SU-DHL-6 (cell line): ENCODE data around the gene TRIM40.

Experiments
- H2AFZ ChIP-seq: fragments of 200-600 bp; sonication (generic); 2 replicates; pipeline ENCODE4 v1.6.1; 2014; ENCODE audit warnings: low read depth, mild to moderate bottlenecking, moderate library complexity, mixed read lengths, antibody characterized with exemption, low read length; ENCODE audit not compliant: severe bottlenecking
- H3F3A ChIP-seq: fragments of 200-600 bp; shearing (Covaris generic); 2 replicates; pipeline ENCODE4 v1.6.0; 2016; ENCODE audit warnings: antibody characterized with exemption, mild to moderate bottlenecking; ENCODE audit not compliant: insufficient read depth
- H3K27ac ChIP-seq: fragments of 200-600 bp; sonication (generic); 2 replicates; pipeline ENCODE4 v1.5.1; 2016; ENCODE audit warnings: low read depth, mild to moderate bottlenecking, low read length, moderate library complexity, mixed read lengths
- H3K27me3 ChIP-seq: fragments of 200-600 bp; sonication (generic), shearing (Covaris generic); 2 replicates; pipeline ENCODE4 v1.6.0; 2014; ENCODE audit warnings: mild to moderate bottlenecking, low read length
- H3K36me3 ChIP-seq: fragments of 200-600 bp; sonication (generic); 2 replicates; pipeline ENCODE4 v1.6.1; 2014; ENCODE audit warnings: mild to moderate bottlenecking, low read length, mixed read lengths
- H3K4me2 ChIP-seq: fragments of 300-600, 200-600 bp; shearing (Covaris generic), sonication (generic); 2 replicates; pipeline ENCODE4 v1.6.0; 2014; ENCODE audit warnings: low read length, low read depth, mild to moderate bottlenecking; ENCODE audit not compliant: poor library complexity, severe bottlenecking
- H3K4me3 ChIP-seq: fragments of 200-600 bp; sonication (generic); 2 replicates; pipeline ENCODE4 v1.5.1; 2014; ENCODE audit warnings: antibody characterized with exemption, low read length, mild to moderate bottlenecking, mixed read lengths; ENCODE audit not compliant: insufficient read depth, poor library complexity, severe bottlenecking
- H3K79me2 ChIP-seq: fragments of 200-600 bp; sonication (generic); 2 replicates; pipeline ENCODE4 v1.6.1; 2014; ENCODE audit warnings: mild to moderate bottlenecking, low read length, moderate library complexity; ENCODE audit not compliant: insufficient read depth
- H3K9ac ChIP-seq: fragments of 200-600 bp; sonication (generic); 2 replicates; pipeline ENCODE4 v1.7.0; 2014; ENCODE audit warnings: mild to moderate bottlenecking, low read length
- H3K9me2 ChIP-seq: fragments of 200-600 bp; sonication (generic); replicated peaks from 2 replicates; pipeline ENCODE4 v1.6.1; 2014; ENCODE audit warnings: low read length; ENCODE audit not compliant: insufficient read depth
- H3K9me3 ChIP-seq: fragments of 200-600 bp; sonication (generic); 2 replicates; pipeline ENCODE4 v1.6.1; 2014; ENCODE audit warnings: low read length, mixed read lengths; ENCODE audit not compliant: insufficient read depth
- H4K20me1 ChIP-seq: fragments of 200-600 bp; sonication (generic); 2 replicates; pipeline ENCODE4 v1.6.1; 2014; ENCODE audit warnings: low read depth, mild to moderate bottlenecking, antibody characterized with exemption, low read length, moderate library complexity, mixed read lengths
- EZH2phosphoT487 ChIP-seq: fragments of 200-600 bp; sonication (generic), shearing (Covaris generic); conservative IDR thresholded peaks from 2 replicates; pipeline ENCODE4 v1.6.1; 2018; ENCODE audit warnings: mild to moderate bottlenecking, antibody characterized with exemption, low read length, moderate library complexity, mixed read lengths
- TF ChIP-seq, protein P1 (sequence below): fragments of 200-600 bp; sonication (generic); IDR thresholded peaks from one replicate; pipeline ENCODE4 v1.5.1; 2017; ENCODE audit warnings: antibody characterized with exemption, mild to moderate bottlenecking, low read length, moderate library complexity; ENCODE audit not compliant: insufficient read depth, poor library complexity, severe bottlenecking

The TRIM40 gene

DNA sequence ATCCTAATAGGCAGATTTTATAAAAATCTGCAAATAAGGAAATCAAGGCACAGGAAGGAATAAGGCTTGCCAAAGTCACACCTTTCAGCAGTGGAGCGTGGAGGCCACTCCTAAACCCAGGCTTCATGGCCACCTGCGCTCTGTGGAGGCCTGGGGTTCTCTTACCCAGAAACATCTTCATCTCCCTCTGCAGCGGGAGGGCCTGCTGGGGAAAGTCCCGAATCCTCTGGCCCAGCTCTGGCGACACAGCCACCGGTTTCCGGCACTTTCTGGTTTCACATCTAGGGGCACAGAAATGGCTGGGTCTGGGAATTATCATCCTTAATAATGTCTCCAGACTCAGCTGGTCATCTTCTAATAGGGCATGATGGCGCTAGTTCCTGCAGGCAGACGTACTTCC is 20.8 kb downstream of the TRIM40 start:
- no peak overlapping the region for H3K4me2 ChIP-seq

DNA sequence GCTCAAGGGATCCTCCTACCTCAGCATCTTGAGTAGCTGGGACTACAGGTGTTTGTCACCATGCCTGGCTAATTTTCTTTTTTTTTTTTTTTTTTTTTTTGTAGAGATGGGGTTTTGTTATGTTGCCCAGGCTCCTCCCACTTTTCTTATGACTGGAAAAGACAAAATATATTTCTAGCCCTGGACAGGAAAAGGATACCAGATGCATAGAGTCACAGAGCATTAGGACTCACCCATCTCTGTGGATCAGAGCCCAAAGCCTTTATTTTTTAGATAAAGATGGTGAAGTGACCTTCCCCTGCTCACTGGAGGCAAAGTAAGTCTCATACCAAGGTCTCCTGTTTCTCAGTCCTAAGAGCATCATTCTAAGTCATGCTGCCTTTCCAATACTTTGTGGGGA is 21.6 kb downstream of the TRIM40 start:
- no peaks in the 10 kb centered on the region for H4K20me1 ChIP-seq
- H3F3A ChIP-seq: no peaks in the 10 kb centered on the region
- no peak overlapping the region for H3K4me2 ChIP-seq
- H3K36me3 ChIP-seq: no peaks in the 10 kb centered on the region
- no peak overlapping the region for H3K4me3 ChIP-seq
- H3K79me2 ChIP-seq: no peaks in the 10 kb centered on the region
- TF ChIP-seq, protein P1, sequence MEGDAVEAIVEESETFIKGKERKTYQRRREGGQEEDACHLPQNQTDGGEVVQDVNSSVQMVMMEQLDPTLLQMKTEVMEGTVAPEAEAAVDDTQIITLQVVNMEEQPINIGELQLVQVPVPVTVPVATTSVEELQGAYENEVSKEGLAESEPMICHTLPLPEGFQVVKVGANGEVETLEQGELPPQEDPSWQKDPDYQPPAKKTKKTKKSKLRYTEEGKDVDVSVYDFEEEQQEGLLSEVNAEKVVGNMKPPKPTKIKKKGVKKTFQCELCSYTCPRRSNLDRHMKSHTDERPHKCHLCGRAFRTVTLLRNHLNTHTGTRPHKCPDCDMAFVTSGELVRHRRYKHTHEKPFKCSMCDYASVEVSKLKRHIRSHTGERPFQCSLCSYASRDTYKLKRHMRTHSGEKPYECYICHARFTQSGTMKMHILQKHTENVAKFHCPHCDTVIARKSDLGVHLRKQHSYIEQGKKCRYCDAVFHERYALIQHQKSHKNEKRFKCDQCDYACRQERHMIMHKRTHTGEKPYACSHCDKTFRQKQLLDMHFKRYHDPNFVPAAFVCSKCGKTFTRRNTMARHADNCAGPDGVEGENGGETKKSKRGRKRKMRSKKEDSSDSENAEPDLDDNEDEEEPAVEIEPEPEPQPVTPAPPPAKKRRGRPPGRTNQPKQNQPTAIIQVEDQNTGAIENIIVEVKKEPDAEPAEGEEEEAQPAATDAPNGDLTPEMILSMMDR: no peak
- no peak for TF ChIP-seq EZH2phosphoT487
- no peaks in the 10 kb centered on the region for H3K9me3 ChIP-seq
- H2AFZ ChIP-seq: no peak overlapping the region
- no peaks in the 10 kb centered on the region for H3K27me3 ChIP-seq
- H3K27ac ChIP-seq: no peak overlapping the region
- H3K9ac ChIP-seq: no peak overlapping the region
- no peaks in the 10 kb centered on the region for H3K9me2 ChIP-seq

More for the DNA sequence above, 20.8 kb downstream of the TRIM40 start:
- no peak overlapping the region for H3K27ac ChIP-seq
- H3K9me3 ChIP-seq: no peaks in the 10 kb centered on the region
- no peaks in the 10 kb centered on the region for H4K20me1 ChIP-seq
- H2AFZ ChIP-seq: no peak overlapping the region
- H3K9ac ChIP-seq: no peak overlapping the region
- no peaks in the 10 kb centered on the region for H3F3A ChIP-seq
- H3K9me2 ChIP-seq: no peaks in the 10 kb centered on the region
- no peaks in the 10 kb centered on the region for H3K36me3 ChIP-seq
- H3K27me3 ChIP-seq: no peaks in the 10 kb centered on the region
- H3K79me2 ChIP-seq: no peaks in the 10 kb centered on the region
- no peak overlapping the region for H3K4me3 ChIP-seq
- TF ChIP-seq EZH2phosphoT487: no peak
- TF ChIP-seq, protein P1: no peak

DNA sequence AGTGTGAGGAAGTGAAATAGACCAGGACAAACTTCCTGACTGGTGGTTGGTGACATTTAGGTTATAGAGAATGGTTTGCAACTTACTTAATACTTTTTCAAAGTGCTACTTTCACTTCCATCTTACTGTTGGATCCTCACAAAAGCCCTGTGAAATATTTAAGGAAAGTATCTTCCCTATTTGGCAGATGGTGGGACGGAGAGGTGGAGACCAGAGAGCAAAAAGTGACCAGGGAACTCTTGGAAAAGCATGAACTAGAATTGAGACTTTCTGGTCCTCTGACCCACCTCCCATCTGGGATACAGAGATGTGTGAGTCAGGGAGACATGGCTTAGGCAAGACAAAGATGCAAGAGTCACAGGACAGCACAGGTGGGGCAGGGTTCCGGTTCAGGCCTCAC is 22.1 kb downstream of the TRIM40 start:
- no peaks in the 10 kb centered on the region for H4K20me1 ChIP-seq
- no peak overlapping the region for H2AFZ ChIP-seq
- H3K27ac ChIP-seq: no peak overlapping the region
- H3K27me3 ChIP-seq: no peaks in the 10 kb centered on the region
- H3K4me3 ChIP-seq: no peak overlapping the region
- no peaks in the 10 kb centered on the region for H3K79me2 ChIP-seq
- no peaks in the 10 kb centered on the region for H3K36me3 ChIP-seq
- H3K9me2 ChIP-seq: no peaks in the 10 kb centered on the region
- no peaks in the 10 kb centered on the region for H3K9me3 ChIP-seq
- TF ChIP-seq, protein P1: no peak
- TF ChIP-seq EZH2phosphoT487: no peak
- no peak overlapping the region for H3K9ac ChIP-seq
- H3K4me2 ChIP-seq: no peak overlapping the region
- no peaks in the 10 kb centered on the region for H3F3A ChIP-seq

DNA sequence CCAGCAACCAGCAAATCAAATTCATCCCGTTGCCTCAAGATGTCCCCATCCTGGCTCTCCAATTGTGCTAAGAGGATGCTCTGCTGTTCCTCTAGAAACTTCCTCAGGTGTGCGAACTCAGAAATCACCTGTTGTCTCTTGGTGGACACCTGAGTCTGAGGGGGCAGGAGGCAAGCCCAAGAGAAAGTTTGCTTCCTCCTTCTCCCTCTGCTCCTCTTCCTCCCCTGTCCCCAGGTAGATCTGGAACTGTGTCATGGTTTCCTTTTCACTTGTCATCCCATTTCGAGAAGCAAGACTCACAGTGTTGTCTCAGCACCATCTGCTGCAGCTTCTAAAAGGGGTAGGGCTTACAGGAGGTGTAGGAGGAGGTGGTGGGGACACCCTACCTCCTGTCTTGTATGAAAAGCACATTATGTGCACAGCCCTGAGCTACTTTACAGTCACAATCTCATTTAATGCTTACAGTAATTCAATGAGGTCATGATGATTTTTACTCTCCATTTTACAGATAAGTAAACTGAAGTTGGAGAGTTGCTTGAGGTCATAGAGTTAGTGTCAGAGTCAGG is 22.6 kb downstream of the TRIM40 start:
- Histone ChIP-seq H3K36me3 (no peaks in the 10 kb centered on the region), H3K79me2 (no peaks in the 10 kb centered on the region), H2AFZ (no peak overlapping the region), H4K20me1 (no peaks in the 10 kb centered on the region), H3K4me3 (no peak overlapping the region), H3K9me3 (no peaks in the 10 kb centered on the region), H3K27ac (no peak overlapping the region), H3F3A (no peaks in the 10 kb centered on the region), H3K9me2 (no peaks in the 10 kb centered on the region), H3K4me2 (no peak overlapping the region), H3K27me3 (no peaks in the 10 kb centered on the region), H3K9ac (no peak overlapping the region)
- TF ChIP-seq, protein P1: no peak
- TF ChIP-seq EZH2phosphoT487: no peak
